C4-2B (cell line): ENCODE results near the gene TMEM183A.

Experiments
- H3K27ac ChIP-seq: fragments of 450-650 bp; 2 replicates; pipeline ENCODE4 v1.5.1; 2017
- ZFX ChIP-seq: fragments of 450-650 bp; IDR thresholded peaks from 2 replicates; pipeline ENCODE4 v1.6.1; 2017
- TF ChIP-seq, protein P1 (sequence below): fragments of 450-650 bp; conservative IDR thresholded peaks from 2 replicates; pipeline ENCODE4 v1.5.1; 2017; ENCODE audit warnings: mild to moderate bottlenecking

Gene TMEM183A

DNA sequence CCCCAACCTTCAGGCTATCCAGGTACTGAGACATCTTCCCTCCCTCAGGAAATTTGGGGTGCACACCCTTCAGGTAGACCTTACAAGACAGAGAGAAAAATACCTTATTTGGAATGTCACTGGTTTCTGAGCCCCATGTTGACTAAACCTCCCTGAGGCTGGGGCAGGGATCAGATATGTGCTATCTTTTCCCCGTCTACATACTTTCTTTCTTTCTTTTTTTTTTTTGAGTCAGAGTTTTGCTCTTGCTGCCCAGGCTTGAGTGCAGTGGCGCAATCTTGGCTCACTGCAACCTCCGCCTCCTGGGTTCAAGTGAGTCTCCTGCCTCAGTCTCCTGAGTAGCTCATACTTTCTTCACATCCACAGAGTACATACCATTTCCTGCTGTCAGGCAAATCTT lies 41.8 kb upstream of the TMEM183A start:
- no peak for TF ChIP-seq ZFX
- TF ChIP-seq, protein P1, sequence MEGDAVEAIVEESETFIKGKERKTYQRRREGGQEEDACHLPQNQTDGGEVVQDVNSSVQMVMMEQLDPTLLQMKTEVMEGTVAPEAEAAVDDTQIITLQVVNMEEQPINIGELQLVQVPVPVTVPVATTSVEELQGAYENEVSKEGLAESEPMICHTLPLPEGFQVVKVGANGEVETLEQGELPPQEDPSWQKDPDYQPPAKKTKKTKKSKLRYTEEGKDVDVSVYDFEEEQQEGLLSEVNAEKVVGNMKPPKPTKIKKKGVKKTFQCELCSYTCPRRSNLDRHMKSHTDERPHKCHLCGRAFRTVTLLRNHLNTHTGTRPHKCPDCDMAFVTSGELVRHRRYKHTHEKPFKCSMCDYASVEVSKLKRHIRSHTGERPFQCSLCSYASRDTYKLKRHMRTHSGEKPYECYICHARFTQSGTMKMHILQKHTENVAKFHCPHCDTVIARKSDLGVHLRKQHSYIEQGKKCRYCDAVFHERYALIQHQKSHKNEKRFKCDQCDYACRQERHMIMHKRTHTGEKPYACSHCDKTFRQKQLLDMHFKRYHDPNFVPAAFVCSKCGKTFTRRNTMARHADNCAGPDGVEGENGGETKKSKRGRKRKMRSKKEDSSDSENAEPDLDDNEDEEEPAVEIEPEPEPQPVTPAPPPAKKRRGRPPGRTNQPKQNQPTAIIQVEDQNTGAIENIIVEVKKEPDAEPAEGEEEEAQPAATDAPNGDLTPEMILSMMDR, result no peak

DNA sequence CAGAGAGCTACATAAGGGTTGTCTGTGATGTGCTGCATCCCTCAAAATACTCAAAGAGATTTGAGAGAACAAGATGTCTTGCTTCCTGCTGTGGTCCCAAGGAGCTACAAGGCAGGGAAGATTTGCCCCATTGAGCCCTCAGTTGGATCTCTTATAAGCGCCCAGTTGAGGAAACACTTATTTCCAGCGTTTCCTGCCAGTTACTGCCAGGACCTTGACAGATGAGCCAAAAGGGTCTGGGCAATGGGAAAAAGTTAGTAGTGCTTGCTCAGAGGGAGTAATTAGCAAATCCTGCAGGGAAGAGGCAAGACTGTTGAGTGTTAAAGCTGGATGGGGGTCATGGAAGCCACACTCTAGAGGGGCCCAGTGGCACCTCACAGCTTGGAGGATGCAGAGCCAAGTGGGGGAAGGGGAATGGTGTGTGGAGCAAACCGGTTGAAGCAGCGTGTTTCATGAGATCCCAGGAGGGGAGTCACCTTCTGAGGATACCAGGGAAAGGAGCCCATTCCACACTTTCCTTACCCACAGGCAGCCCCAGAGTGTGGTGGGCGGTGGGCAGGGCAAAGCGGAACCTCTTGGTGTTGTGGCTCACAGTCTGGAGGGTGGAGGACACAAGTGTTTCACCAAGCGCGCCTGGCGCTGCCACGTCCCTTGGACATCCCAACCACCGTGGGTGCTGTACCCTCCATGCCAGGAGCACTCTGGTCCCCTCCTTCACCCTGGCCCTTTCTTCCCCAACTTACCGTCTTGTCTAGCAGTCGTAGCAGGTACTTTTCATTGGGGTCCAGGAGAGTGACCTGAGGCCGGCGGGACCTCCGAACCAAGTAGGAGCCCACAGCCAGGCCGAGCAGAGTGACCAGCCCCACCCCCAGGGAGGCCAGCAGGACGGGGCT lies 40.9 kb upstream of the TMEM183A start:
- TF ChIP-seq ZFX, result no peak
- TF ChIP-seq, protein P1, result no peak
- peak overlapping the region; percentile 92 for H3K27ac ChIP-seq

More for the DNA sequence above, 41.8 kb upstream of the TMEM183A start:
- H3K27ac ChIP-seq, result no peak overlapping the region

DNA sequence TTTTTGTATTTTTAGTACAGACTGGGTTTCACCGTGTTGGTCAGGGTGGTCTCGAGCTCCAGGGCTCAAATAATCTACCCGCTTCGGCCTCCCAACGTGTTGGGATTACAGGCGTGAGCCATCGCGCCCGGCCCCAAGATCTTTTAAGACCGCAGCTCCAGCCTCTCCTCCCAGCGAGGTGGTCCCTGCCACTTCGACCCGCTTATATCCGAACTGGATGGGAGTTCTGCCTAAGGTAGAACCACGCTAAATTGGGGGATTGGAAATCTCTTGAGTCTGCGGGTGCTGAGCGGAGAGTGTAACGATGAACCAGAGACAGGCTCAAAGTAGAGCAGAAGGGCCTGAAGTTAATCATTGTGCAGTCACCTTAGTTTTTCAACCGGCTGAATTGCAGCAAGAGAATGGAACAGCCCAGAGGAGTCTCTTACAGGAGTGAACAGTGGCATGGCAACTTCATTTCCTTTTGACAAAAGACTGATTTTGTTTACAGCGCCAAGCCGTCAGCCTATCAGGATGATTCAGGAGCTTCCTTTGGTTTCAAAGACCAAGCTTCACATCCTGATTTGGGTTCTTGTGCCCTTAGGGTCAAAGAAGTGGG lies 39.4 kb upstream of the TMEM183A start:
- peak overlapping the region; percentile 92; the same call in 1 of the 2 replicates for H3K27ac ChIP-seq
- TF ChIP-seq, protein P1, result no peak
- no peak for TF ChIP-seq ZFX

DNA sequence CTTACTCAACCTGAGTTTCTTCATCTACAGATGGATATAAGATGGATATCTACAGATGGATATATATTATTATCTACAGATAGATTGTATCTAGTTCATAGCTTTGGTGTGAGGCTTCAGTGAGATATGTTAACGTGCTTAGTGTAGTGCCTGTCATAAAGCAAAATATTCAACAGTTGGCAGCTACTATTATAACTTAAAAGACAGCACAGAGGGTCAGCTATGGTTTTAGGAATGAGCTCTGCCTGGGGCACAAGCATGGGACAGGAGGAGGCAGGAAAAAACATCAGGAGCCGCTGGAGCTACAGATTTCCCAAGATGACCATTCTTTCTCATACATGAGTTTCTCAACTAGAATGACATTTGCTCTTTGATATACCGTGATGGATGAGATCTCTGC lies 38.8 kb upstream of the TMEM183A start:
- no peak overlapping the region for H3K27ac ChIP-seq
- TF ChIP-seq, protein P1, result no peak
- TF ChIP-seq ZFX, result no peak

DNA sequence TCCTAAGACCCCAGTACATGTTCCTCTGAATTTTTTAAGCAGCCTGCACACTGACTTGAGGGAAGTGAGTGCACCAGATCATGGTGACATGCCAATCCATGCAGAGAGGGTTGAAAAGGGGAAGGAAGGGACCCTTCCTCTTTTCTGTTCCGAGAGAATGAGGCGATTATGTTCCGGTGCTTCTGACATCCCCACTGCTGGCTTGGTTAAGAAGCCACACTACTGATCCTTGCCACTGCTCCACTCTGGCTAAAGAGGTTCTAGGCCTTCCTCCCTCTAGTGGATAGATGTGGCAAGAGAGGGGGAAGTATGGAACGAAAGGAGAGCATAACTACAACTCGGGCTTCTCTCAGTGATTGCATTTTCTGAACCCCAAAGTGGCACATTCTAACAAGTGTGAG lies 38.3 kb upstream of the TMEM183A start:
- no peak overlapping the region for H3K27ac ChIP-seq

DNA sequence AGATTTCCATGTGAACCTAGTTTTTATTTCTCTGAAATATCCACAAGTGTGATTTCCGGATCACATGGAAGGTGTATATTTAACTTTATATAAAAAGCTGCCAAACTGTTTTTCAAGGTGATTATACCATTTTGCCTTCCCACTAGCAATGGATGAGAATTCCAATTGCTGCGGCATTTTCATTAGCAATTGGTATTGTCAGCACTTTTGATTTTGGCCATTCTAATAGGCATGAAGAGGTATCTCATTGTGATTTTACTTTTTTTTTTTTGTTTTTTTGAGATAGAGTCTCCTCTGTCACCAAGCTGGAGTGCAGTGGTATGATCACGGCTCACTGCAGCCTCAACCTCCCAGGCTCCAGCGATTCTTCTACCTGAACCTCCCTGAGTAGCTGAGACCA lies 35.1 kb upstream of the TMEM183A start:
- no peak overlapping the region for H3K27ac ChIP-seq
- TF ChIP-seq ZFX, result no peak
- TF ChIP-seq, protein P1, result no peak

More for the DNA sequence above, 38.3 kb upstream of the TMEM183A start:
- no peak for TF ChIP-seq ZFX
- TF ChIP-seq, protein P1, result peak; percentile 71

DNA sequence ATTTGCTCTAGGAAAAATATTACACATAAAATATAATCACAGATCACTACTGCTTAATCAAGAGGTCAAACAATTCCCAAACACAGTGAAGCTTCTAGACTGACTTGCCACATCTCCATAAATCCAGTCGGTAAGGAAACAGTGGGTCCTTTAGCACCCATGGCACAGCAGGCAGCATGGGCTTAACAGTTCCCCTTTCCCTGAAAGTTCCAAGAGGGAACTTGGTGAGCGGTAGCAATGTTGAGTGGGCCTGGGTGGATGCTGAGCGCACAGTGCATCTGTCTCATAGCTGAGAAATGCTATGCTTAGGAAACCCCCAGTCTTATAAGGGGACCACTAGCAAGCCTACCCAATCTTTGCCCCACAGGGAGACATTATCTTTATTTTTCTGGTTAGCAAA lies 32.3 kb upstream of the TMEM183A start:
- no peak for TF ChIP-seq ZFX
- TF ChIP-seq, protein P1, result no peak
- no peak overlapping the region for H3K27ac ChIP-seq
